IMR-90 (cell line): ENCODE data around the gene FJX1. TPM values are rescaled to one million over a fixed set of nuclear protein-coding genes. Genes with fewer than 3 reads are reported as not detected.

ENCODE experiments used
- ATAC-seq: fragments of 200-7000 bp; cut with Tn5 transposase; 2 replicates; pipeline ENCODE4 v1.9.1; 2020; ENCODE audit warnings: low read depth, mild to moderate bottlenecking, moderate library complexity
- BruUV-seq: library from RNA; stranded (reverse); fragments of 400-500 nt; replicated peaks from 2 replicates; lab custom pipeline; 2021; lab: Mats Ljungman, UMichigan
- CTCF ChIA-PET: fragments of 300-600 bp; formaldehyde crosslinking; extraction: SDS; loops from one replicate; lab custom pipeline; 2021; ENCODE audit warnings: antibody characterized with exemption; lab: Yijun Ruan, JAX
- POLR2A ChIA-PET: fragments of 300-600 bp; sonication (Branson Sonifier 250); formaldehyde crosslinking; loops from one replicate; lab custom pipeline; 2022; ENCODE audit warnings: antibody characterized with exemption; ENCODE audit not compliant: unreplicated experiment; lab: Charles Lee
- DNase-seq: peaks from one replicate; pipeline ENCODE4 v3.0.0; 2013
- H2AFZ ChIP-seq: replicated peaks from 2 replicates; pipeline ENCODE3; 2013; ENCODE audit warnings: low read length, mild to moderate bottlenecking; ENCODE audit not compliant: poor library complexity
- H2AK5ac ChIP-seq: 2 replicates; pipeline ENCODE4 v1.6.1; 2013; ENCODE audit warnings: low read depth, low read length, inconsistent platforms
- H2AK9ac ChIP-seq: replicated peaks from 2 replicates; pipeline ENCODE3; 2013; ENCODE audit warnings: mild to moderate bottlenecking, low read depth, low read length, moderate library complexity; ENCODE audit not compliant: poor library complexity
- H2BK120ac ChIP-seq: 2 replicates; pipeline ENCODE4 v1.6.1; 2013; ENCODE audit warnings: low read depth, low read length, inconsistent platforms
- H2BK15ac ChIP-seq: 3 replicates; pipeline ENCODE4 v1.6.1; 2013; ENCODE audit warnings: low read depth, low read length, inconsistent platforms
- H2BK20ac ChIP-seq: 2 replicates; pipeline ENCODE4 v1.6.1; 2013; ENCODE audit warnings: low read depth, mild to moderate bottlenecking, inconsistent platforms, low read length, moderate library complexity
- H2BK5ac ChIP-seq: 2 replicates; pipeline ENCODE4 v1.6.1; 2013; ENCODE audit warnings: mild to moderate bottlenecking, low read depth, low read length, inconsistent platforms; ENCODE audit not compliant: poor library complexity, severe bottlenecking
- H3K14ac ChIP-seq: replicated peaks from 2 replicates; pipeline ENCODE4 v1.6.1; 2013; ENCODE audit warnings: low read depth, low read length, inconsistent platforms
- H3K18ac ChIP-seq: 2 replicates; pipeline ENCODE4 v1.6.1; 2013; ENCODE audit warnings: low read depth, low read length, control low read depth
- H3K23ac ChIP-seq: 2 replicates; pipeline ENCODE4 v1.6.1; 2013; ENCODE audit warnings: low read depth, low read length, inconsistent platforms
- H3K27ac ChIP-seq: 2 replicates; pipeline ENCODE4 v1.5.1; 2013; ENCODE audit warnings: mild to moderate bottlenecking, control low read depth, low read length; ENCODE audit not compliant: insufficient read depth
- H3K27me3 ChIP-seq: 2 replicates; pipeline ENCODE4 v1.6.1; 2013; ENCODE audit warnings: low read length; ENCODE audit not compliant: control insufficient read depth, insufficient read depth
- H3K36me3 ChIP-seq: 2 replicates; pipeline ENCODE4 v1.6.1; 2013; ENCODE audit warnings: low read length, mixed read lengths; ENCODE audit not compliant: control insufficient read depth, insufficient read depth
- H3K4ac ChIP-seq: 2 replicates; pipeline ENCODE4 v1.6.1; 2013; ENCODE audit warnings: low read depth, low read length, inconsistent platforms
- H3K4me1 ChIP-seq: 2 replicates; pipeline ENCODE4 v1.6.1; 2013; ENCODE audit warnings: low read length, mixed read lengths; ENCODE audit not compliant: control insufficient read depth, insufficient read depth
- H3K4me2 ChIP-seq: 2 replicates; pipeline ENCODE4 v1.6.1; 2013; ENCODE audit warnings: low read depth, mild to moderate bottlenecking, control low read depth, low read length, moderate library complexity
- H3K4me3 ChIP-seq: 2 replicates; pipeline ENCODE4 v1.5.1; 2013; ENCODE audit warnings: low read depth, mild to moderate bottlenecking, control low read depth, low read length, moderate library complexity; ENCODE audit not compliant: insufficient read depth
- H3K56ac ChIP-seq: 2 replicates; pipeline ENCODE4 v1.6.1; 2013; ENCODE audit warnings: low read length, inconsistent platforms; ENCODE audit not compliant: insufficient read depth; ENCODE audit errors: extremely low read depth
- H3K79me1 ChIP-seq, 2 experiments: 2 replicates each; pipeline ENCODE4 v1.6.1; 2013; ENCODE audit warnings: low read length in 2 of 2, inconsistent platforms in 1 of 2, low read depth in 1 of 2
- H3K9ac ChIP-seq: 2 replicates; pipeline ENCODE4 v1.6.1; 2013; ENCODE audit warnings: low read depth, low read length, control low read depth
- H3K9me1 ChIP-seq: 2 replicates; pipeline ENCODE4 v1.6.1; 2013; ENCODE audit warnings: low read length, inconsistent platforms; ENCODE audit not compliant: insufficient read depth
- H3K9me3 ChIP-seq: 2 replicates; pipeline ENCODE4 v1.6.1; 2013; ENCODE audit warnings: low read length; ENCODE audit not compliant: control insufficient read depth, insufficient read depth
- H4K20me1 ChIP-seq: 2 replicates; pipeline ENCODE4 v1.6.1; 2013; ENCODE audit warnings: low read length, inconsistent platforms; ENCODE audit not compliant: insufficient read depth
- H4K5ac ChIP-seq: 2 replicates; pipeline ENCODE4 v1.6.1; 2013; ENCODE audit warnings: mild to moderate bottlenecking, low read depth, low read length, control low read depth
- H4K8ac ChIP-seq, 2 experiments: 2 replicates each; pipeline ENCODE4 v1.6.1; 2013; ENCODE audit warnings: low read depth in 2 of 2, low read length in 2 of 2, control low read depth in 1 of 2, inconsistent platforms in 1 of 2
- H4K91ac ChIP-seq: 2 replicates; pipeline ENCODE4 v1.6.1; 2013; ENCODE audit warnings: low read depth, low read length, inconsistent platforms; ENCODE audit not compliant: insufficient read depth
- CEBPB ChIP-seq: IDR thresholded peaks from 2 replicates; pipeline ENCODE4 v1.6.1; 2012; ENCODE audit warnings: low read depth, low read length, improper control_type of control experiment
- CHD1 ChIP-seq: IDR thresholded peaks from 2 replicates; pipeline ENCODE4 v1.6.1; 2012; ENCODE audit warnings: low read depth, low read length, improper control_type of control experiment
- FOS ChIP-seq: fragments of 150-350 bp; IDR thresholded peaks from 2 replicates; pipeline ENCODE4 v1.6.1; 2016; ENCODE audit warnings: low read depth, low read length
- MAFK ChIP-seq: IDR thresholded peaks from 2 replicates; pipeline ENCODE4 v1.6.1; 2012; ENCODE audit warnings: low read depth, low read length, improper control_type of control experiment
- MXI1 ChIP-seq: IDR thresholded peaks from 2 replicates; pipeline ENCODE4 v1.6.1; 2012; ENCODE audit warnings: low read depth, mild to moderate bottlenecking, low read length, moderate library complexity, borderline replicate concordance
- RAD21 ChIP-seq: IDR thresholded peaks from 2 replicates; pipeline ENCODE4 v1.6.1; 2012; ENCODE audit warnings: low read length, improper control_type of control experiment
- RCOR1 ChIP-seq: IDR thresholded peaks from 2 replicates; pipeline ENCODE4 v1.6.1; 2012; ENCODE audit warnings: mild to moderate bottlenecking, low read length, improper control_type of control experiment; ENCODE audit not compliant: insufficient replicate concordance
- dilution Hi-C: fragments of 300-500 bp; cut with HindIII; formaldehyde crosslinking; loops from one replicate; pipeline ENCODE4 v1.14.3; 2018; ENCODE audit warnings: low sequenced_read_pairs; ENCODE audit not compliant: unreplicated experiment
- in situ Hi-C: fragments of 300-500 bp; cut with MboI; formaldehyde crosslinking; loops from 3 replicates; pipeline ENCODE4 v1.14.3; 2019; ENCODE audit warnings: low sequenced_read_pairs, inconsistent platforms, mixed read lengths
- intact Hi-C: fragments of 100-400 bp; cut with micrococcal nuclease; formaldehyde crosslinking; loops from 2 replicates; pipeline ENCODE4 v1.10.0; 2022
- polyA plus RNA-seq, 3 experiments: library from polyadenylated mRNA; depleted of rRNA; stranded (reverse); fragments of >200 nt; gene quantifications; 2 replicates each; pipeline ENCODE4 v1.2.3, GENCODE V29; 2012; ENCODE audit warnings: low replicate concordance in 1 of 3
- total RNA-seq: library from RNA; depleted of rRNA; stranded (reverse); fragments of >200 nt; gene quantifications from 2 replicates; pipeline ENCODE4 v1.2.3, GENCODE V29; 2012
- TF ChIP-seq, protein P1 (sequence below): conservative IDR thresholded peaks from 2 replicates; pipeline ENCODE4 v1.5.1; 2012; ENCODE audit warnings: mild to moderate bottlenecking, low read depth, low read length, improper control_type of control experiment
- TF ChIP-seq, protein P2 (sequence below): fragments of 150-350 bp; IDR thresholded peaks from 2 replicates; pipeline ENCODE4 v1.6.1; 2017; ENCODE audit warnings: mild to moderate bottlenecking, antibody characterized with exemption, low read length, low read depth

The FJX1 gene
- total and polyA plus RNA-seq, 2 of the 4 experiments (the other 2 are of a cell fraction) = 8.4 to 11.2 TPM

DNA sequence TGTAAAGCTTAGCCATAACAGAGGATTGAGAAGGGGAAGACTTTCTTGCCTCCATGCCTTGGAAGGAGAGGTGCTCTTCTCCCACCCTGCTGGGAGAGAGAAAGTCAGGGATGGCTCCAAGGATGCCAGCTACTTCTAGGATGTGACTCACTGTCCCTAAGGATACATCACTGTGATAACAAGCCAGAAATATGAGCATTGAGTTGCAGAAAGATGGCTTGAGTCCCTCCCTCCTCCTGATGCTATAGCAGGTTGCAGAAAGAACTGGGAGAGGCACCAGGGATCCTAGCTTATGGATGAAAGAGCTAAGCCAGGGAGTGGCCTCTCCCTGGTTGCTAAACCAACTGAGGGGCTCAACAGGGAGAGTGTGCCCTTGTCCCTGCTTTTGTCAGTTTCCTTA is 27.8 kb upstream of the FJX1 start:
- H2BK20ac ChIP-seq = peak overlapping the region; percentile 7
- peaks cover 19% of the 10 kb centered on the region for H3K4me1 ChIP-seq
- H2AK5ac ChIP-seq = peak overlapping the region; percentile 63
- no peak overlapping the region for H3K56ac ChIP-seq
- POLR2A ChIA-PET = no interaction called here
- H3K27me3 ChIP-seq = no peaks in the 10 kb centered on the region
- no peak for TF ChIP-seq CEBPB
- no peak for TF ChIP-seq FOS
- no peak for TF ChIP-seq RAD21
- no peak for TF ChIP-seq MAFK
- TF ChIP-seq RCOR1 = no peak
- no peak for TF ChIP-seq MXI1
- TF ChIP-seq CHD1 = no peak
- TF ChIP-seq, protein P1, sequence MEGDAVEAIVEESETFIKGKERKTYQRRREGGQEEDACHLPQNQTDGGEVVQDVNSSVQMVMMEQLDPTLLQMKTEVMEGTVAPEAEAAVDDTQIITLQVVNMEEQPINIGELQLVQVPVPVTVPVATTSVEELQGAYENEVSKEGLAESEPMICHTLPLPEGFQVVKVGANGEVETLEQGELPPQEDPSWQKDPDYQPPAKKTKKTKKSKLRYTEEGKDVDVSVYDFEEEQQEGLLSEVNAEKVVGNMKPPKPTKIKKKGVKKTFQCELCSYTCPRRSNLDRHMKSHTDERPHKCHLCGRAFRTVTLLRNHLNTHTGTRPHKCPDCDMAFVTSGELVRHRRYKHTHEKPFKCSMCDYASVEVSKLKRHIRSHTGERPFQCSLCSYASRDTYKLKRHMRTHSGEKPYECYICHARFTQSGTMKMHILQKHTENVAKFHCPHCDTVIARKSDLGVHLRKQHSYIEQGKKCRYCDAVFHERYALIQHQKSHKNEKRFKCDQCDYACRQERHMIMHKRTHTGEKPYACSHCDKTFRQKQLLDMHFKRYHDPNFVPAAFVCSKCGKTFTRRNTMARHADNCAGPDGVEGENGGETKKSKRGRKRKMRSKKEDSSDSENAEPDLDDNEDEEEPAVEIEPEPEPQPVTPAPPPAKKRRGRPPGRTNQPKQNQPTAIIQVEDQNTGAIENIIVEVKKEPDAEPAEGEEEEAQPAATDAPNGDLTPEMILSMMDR = no peak
- TF ChIP-seq, protein P2, sequence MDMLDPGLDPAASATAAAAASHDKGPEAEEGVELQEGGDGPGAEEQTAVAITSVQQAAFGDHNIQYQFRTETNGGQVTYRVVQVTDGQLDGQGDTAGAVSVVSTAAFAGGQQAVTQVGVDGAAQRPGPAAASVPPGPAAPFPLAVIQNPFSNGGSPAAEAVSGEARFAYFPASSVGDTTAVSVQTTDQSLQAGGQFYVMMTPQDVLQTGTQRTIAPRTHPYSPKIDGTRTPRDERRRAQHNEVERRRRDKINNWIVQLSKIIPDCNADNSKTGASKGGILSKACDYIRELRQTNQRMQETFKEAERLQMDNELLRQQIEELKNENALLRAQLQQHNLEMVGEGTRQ = no peak
- intact Hi-C loops = no loop called here
- no peak overlapping the region for H2AFZ ChIP-seq
- H3K9me3 ChIP-seq = no peaks in the 10 kb centered on the region
- H4K5ac ChIP-seq = no peak overlapping the region
- no peak overlapping the region for H3K4me3 ChIP-seq
- H4K20me1 ChIP-seq = no peaks in the 10 kb centered on the region
- no peak overlapping the region for H2BK5ac ChIP-seq
- peak; percentile 49 for DNase-seq
- peaks cover 22% of the 10 kb centered on the region for H3K9me1 ChIP-seq
- H2BK15ac ChIP-seq = peak overlapping the region; percentile 16; the same call in 2 of the 3 replicates
- no TSS peak for BruUV-seq
- H3K18ac ChIP-seq = no peak overlapping the region; the same call in 1 of the 2 replicates
- H3K23ac ChIP-seq = no peak overlapping the region
- dilution Hi-C loops = no loop called here
- H4K8ac ChIP-seq = peak overlapping the region in 1 of 2 experiments; percentile 6; a peak in 1 of 4 replicates
- H3K79me1 ChIP-seq = no peaks in the 10 kb centered on the region
- no peaks in the 10 kb centered on the region for H3K36me3 ChIP-seq
- ATAC-seq = 0 out of 2 replicates have a peak, but pooled peaks have one; percentile 9
- CTCF ChIA-PET = interaction anchor here (1.2 kb wide), 1 partner anchor 11 kb away, joined by 3 read pairs; no protein-coding TSS in a partner anchor
- H3K4me2 ChIP-seq = no peak overlapping the region
- no peak overlapping the region for H4K91ac ChIP-seq
- no peak overlapping the region for H3K9ac ChIP-seq
- in situ Hi-C loops = no loop called here
- H3K14ac ChIP-seq = peak overlapping the region; percentile 8
- H2BK120ac ChIP-seq = peak overlapping the region; percentile 39; the same call in 1 of the 2 replicates
- no peak overlapping the region for H2AK9ac ChIP-seq
- peak overlapping the region; percentile 14 for H3K4ac ChIP-seq
- H3K27ac ChIP-seq = no peak overlapping the region
